Right lobe of liver (tissue), 6 donors: ENCODE results near the gene TOX4. TPM values are rescaled to one million over a fixed set of nuclear protein-coding genes. Genes with fewer than 3 reads are reported as not detected.
A peak's percentile ranks its signal among the peaks of the same experiment; 100 is the strongest.

Experiments used
- ATAC-seq, 4 donors: fragments of 200-7000 bp; cut with Tn5 transposase; one replicate each; pipeline ENCODE4 v1.9.1; 2020; ENCODE audit warnings: mild to moderate bottlenecking in 4 of 4, moderate library complexity in 4 of 4
- DNase-seq, 3 donors: peaks; one replicate each; pipeline ENCODE4 v3.0.0-alpha.2; 2020
- H3K27ac ChIP-seq, 3 donors: fragments of 200-600 bp; one replicate each; pipeline ENCODE4 v1.8.0; 2022
- H3K27me3 ChIP-seq, 2 donors: fragments of 200-600 bp; one replicate each; pipeline ENCODE4 v1.8.0; 2022
- H3K36me3 ChIP-seq, 4 donors: fragments of 200-600 bp; sonication (generic) in 1 of 4; one replicate each; pipeline versions ENCODE4 v1.5.1 to v1.8.0; 2017 to 2022; ENCODE audit warnings: control low read depth in 1 of 4
- H3K4me1 ChIP-seq, 4 donors: fragments of 200-600 bp; sonication (generic) in 1 of 4; one replicate each; pipeline versions ENCODE4 v1.5.1 to v1.8.0; 2017 to 2022; ENCODE audit warnings: control low read depth in 1 of 4
- H3K4me3 ChIP-seq, 3 donors: fragments of 200-600 bp; one replicate each; pipeline ENCODE4 v1.8.0; 2022
- H3K9me3 ChIP-seq, 4 donors: fragments of 200-600 bp; sonication (generic) in 1 of 4; one replicate each; pipeline versions ENCODE4 v1.5.1 to v1.8.0; 2017 to 2022; ENCODE audit warnings: control low read depth in 1 of 4
- CTCF ChIP-seq, 4 donors: fragments of 200-600 bp in 3 of 4; fragments of 450-650 bp in 1 of 4; IDR thresholded peaks; one replicate each; pipeline versions ENCODE4 v1.5.1 to v1.8.0; 2016 to 2022; ENCODE audit warnings: antibody characterized with exemption in 4 of 4, mild to moderate bottlenecking in 2 of 4
- POLR2A ChIP-seq: fragments of 450-650 bp; IDR thresholded peaks from one replicate; pipeline ENCODE4 v1.6.1; 2017; ENCODE audit warnings: antibody characterized with exemption, mild to moderate bottlenecking
- WGBS: methylation state at CpG from one replicate; pipeline ENCODE4 v1.1.6; 2018; ENCODE audit warnings: low coverage, low lambda C conversion rate; ENCODE audit not compliant: insufficient coverage; ENCODE audit errors: missing lambda C conversion rate; 5-methylcytosine and 5-hydroxymethylcytosine counted together
- intact Hi-C, 2 donors: fragments of 100-400 bp; cut with DNase I; formaldehyde crosslinking; loops; one replicate each; pipeline versions ENCODE4 v1.11.2 to v1.14.1; 2022
- total RNA-seq, 6 experiments: library from RNA; depleted of rRNA in 2 of 6; stranded (reverse); fragments of >200 nt in 2 of 6; fragmentation: NEBNext Ultra II Directional in 3 of 6; extraction: Animal tissue kit (Norgen Biotek cat#: 25700) in 3 of 6; gene quantifications; one replicate each; pipeline versions ENCODE4 v1.1.0 to v1.2.4, GENCODE V29; 2016 to 2023
- donor health status: DM: no; HTN: yes; CAD: no.
- donor health status: DM: no; HTN: no; CAD: no.
- donor health status: DM: no; HTN: no; CAD: no.
- donor health status: DM: no; HTN: yes; CAD: no.
- donor health status: DM: no; HTN: yes; CAD: no.

TOX4 gene
- total RNA-seq, 6 experiments from 2014 or later = 19.9 to 37.0 (median 33.3) TPM

DNA sequence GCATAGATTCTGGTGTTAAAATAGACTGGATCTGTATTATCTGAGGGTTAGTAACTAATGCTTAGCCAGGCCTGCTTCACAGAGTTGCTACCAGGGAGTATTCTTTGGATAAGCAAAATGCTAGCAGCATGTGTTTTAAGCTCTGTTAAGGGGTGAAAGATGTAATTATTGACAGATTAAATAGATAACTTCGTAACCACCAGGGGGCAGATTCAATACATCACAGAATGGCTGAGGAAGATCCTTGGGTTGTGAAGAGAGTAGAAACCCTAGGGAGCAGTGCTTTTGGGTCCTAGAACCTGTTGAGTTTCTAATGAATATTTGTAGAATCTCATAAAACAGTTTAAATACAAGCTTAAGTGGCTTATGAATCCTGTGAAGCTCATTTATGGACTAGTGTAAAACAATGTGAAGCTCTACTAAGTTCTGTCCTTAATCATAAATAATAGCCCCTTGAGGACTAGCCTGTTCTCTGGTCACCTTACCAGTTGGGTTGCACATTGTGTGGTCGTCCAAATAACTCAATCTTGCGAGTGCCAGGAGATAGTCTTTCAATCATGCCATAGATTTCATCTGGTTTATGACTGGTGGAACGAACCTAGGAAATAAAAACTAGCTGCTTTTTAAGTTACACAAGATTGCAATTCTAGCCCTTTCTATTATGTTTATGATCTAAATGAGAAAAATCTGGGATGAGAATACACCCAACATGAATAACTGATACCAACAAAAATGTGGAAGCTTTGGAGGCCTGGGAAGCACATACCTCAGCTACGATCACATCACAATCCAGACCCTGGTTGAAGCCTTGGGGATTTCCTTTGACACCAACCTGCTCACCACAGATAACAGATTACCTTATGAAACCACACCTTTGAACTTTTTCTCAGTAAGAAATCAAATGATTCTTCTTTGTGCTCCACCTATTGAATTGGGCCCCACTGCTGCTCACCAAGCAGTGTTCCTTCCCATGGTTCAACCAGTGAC is 21.8 kb downstream of the TOX4 start:
- no peaks in the 10 kb centered on the region for H3K27me3 ChIP-seq
- intact Hi-C loops = loop anchor here in 1 of 2 donors (10.0 kb wide), 1 partner anchor 56 kb away; no protein-coding TSS in a partner anchor
- 49% methylated on average over 4 of the region's 5 CpGs for WGBS
- no peaks in the 10 kb centered on the region for H3K9me3 ChIP-seq
- H3K27ac ChIP-seq = no peak overlapping the region
- H3K36me3 ChIP-seq = peaks cover 0 to 75% (median 35%) of the 10 kb centered on the region in 4 donors
- TF ChIP-seq CTCF (IDR thresholded peaks at IDR 0.05) = peak; percentile 44 to 53 (median 46)
- TF ChIP-seq POLR2A = no peak
- no peaks in the 10 kb centered on the region for H3K4me1 ChIP-seq
- DNase-seq (no peak), ATAC-seq (peak; percentile 64 to 77 (median 70))
- H3K4me3 ChIP-seq = no peak overlapping the region

DNA sequence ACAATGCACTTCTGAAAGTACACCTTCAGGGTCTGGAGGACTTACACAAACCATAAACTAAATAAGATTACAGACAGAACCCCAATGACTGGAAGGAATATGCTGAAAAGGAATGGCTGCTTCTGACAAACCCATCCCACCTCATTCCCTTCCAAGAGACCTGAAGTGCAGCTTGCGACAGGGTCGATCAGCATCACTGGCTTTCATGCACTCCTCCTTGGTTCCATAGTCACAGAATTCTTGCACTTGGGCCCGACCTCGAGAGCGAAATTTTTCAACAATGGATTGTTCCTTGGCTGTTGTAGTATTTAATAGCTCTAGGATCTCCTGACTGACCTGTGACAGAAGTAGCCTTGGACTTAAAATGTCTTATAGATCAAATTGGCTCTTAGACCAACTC is 24.6 kb downstream of the TOX4 start:
- ATAC-seq (no peak), DNase-seq (no peak)
- intact Hi-C loops = no loop called here
- TF ChIP-seq CTCF (IDR thresholded peaks at IDR 0.05) (no peak), POLR2A (no peak)
- Histone ChIP-seq H3K9me3 (no peaks in the 10 kb centered on the region), H3K27me3 (no peaks in the 10 kb centered on the region), H3K4me1 (no peaks in the 10 kb centered on the region), H3K27ac (no peak overlapping the region), H3K36me3 (peaks cover 0 to 49% (median 22%) of the 10 kb centered on the region in 4 donors), H3K4me3 (no peak overlapping the region)
- 95% methylated on average over 5 of the region's 5 CpGs for WGBS

DNA sequence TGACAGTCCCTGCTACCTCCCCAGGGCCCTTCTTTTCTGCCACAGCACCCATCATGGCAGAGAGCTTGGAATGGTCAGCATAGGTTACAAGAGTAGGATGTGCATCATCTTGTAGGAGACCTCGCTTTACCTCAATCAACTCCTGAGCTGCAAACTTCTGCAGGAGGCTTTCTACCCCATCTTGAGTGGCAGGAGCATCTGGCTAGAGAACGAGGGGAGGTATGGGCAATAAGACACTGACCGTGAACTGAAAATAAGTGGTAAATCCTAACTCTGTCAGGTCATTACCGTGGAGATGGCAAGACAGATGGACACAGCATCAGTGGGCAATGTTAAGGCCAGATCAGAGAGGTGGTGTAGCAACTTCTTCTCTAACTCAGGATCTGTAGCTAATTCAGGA is 26.4 kb downstream of the TOX4 start:
- H3K9me3 ChIP-seq = no peaks in the 10 kb centered on the region
- no peak for DNase-seq
- ATAC-seq = no peak
- H3K27me3 ChIP-seq = no peaks in the 10 kb centered on the region
- TF ChIP-seq CTCF (IDR thresholded peaks at IDR 0.05) (no peak), POLR2A (no peak)
- H3K4me3 ChIP-seq = no peak overlapping the region
- H3K4me1 ChIP-seq = no peaks in the 10 kb centered on the region
- 82% methylated on average over 4 of the region's 4 CpGs for WGBS
- no peak overlapping the region for H3K27ac ChIP-seq
- peaks cover 0 to 39% (median 13%) of the 10 kb centered on the region in 4 donors for H3K36me3 ChIP-seq
- intact Hi-C loops = no loop called here

- intact Hi-C loops = no loop called here
- H3K27ac ChIP-seq = no peak overlapping the region
- no peak overlapping the region for H3K4me3 ChIP-seq
- no peaks in the 10 kb centered on the region for H3K27me3 ChIP-seq
- peaks cover 0 to 27% (median 9%) of the 10 kb centered on the region in 4 donors for H3K36me3 ChIP-seq
- ATAC-seq (no peak), DNase-seq (no peak)
- no peaks in the 10 kb centered on the region for H3K9me3 ChIP-seq
- H3K4me1 ChIP-seq = peaks cover 0 to 8% (median 2%) of the 10 kb centered on the region in 4 donors
- TF ChIP-seq CTCF (IDR thresholded peaks at IDR 0.05) (no peak), POLR2A (no peak)
Measured at GRCh38 chr14:21505012-21505553, 28.1 kb downstream of the TOX4 start.
